HG03565 (cell line): ENCODE results near the gene EEF1AKMT1.

Source experiments
- ATAC-seq: cut with Tn5 transposase; IDR thresholded peaks from one replicate; pipeline ENCODE4 v1.9.1; 2021; ENCODE audit warnings: mild to moderate bottlenecking, moderate library complexity; ENCODE audit not compliant: unreplicated experiment

EEF1AKMT1 gene, protein sequence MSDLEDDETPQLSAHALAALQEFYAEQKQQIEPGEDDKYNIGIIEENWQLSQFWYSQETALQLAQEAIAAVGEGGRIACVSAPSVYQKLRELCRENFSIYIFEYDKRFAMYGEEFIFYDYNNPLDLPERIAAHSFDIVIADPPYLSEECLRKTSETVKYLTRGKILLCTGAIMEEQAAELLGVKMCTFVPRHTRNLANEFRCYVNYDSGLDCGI

GRCh38 chr13:20773194-20774080 is at the start of gene EEF1AKMT1:
Gene EEF1AKMT1, minus strand, starts transcription at chr13:20773961. Its CDS starts 16,363 bp downstream, at chr13:20757598.
- peak; percentile 86 for ATAC-seq

GRCh38 chr13:20823071-20823470 is 49.3 kb upstream of the EEF1AKMT1 start:
- ATAC-seq, result no peak

GRCh38 chr13:20822406-20822805 is 48.6 kb upstream of the EEF1AKMT1 start:
- ATAC-seq, result no peak

DNA sequence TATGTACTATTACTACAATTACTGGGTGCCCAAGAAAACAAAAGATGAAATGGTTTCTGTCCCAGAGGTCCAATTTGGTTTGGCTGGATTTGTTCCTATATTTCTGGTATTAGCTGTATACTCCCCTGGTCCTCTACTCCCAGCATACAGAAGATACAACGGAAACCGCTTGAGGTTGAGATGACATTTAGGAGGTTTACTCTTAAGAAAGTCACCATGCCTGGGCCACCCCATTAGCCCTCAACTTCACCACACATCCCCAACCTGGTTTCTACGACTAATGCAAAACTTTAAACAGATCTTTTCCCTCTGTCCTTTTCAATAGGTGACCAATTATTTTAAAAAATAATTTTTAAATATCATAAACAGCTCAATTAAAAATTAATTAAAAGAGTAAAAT is 46.0 kb upstream of the EEF1AKMT1 start:
- no peak for ATAC-seq

- ATAC-seq, result no peak
Observed at GRCh38 chr13:20815464-20815863, 41.7 kb upstream of the EEF1AKMT1 start.

DNA sequence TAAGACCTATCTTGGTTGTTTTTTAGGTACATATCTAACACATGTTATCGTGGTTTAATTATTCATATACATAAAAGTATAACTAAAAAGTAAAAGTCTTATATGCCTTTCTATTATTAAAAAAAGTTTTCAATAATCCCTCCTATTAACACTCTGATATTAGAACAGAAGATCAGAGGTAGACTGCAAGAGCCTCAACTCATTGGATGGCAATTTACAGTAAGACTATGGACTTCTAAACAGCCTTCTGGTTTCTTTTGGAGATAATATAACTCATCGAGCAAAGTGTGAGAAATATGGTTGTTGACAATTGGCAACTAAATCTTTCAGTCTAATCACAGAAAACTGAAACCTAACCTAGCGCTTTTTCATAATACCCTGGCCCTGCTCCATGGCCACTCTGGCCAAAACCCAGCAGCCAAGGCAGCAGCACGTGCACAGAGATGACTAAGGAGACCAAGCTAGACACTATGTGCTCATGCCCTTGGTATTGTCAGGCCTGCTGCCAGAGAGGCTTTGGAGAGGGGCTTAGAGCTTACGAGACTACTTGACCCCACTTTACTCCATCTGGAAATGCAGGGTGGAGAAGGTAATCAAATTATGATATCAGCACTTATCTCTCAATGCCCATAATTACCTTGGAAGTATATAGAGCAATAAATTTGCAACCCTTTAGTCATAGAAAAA is 40.6 kb upstream of the EEF1AKMT1 start:
- no peak for ATAC-seq

GRCh38 chr13:20812890-20813289 is 39.1 kb upstream of the EEF1AKMT1 start:
- no peak for ATAC-seq

GRCh38 chr13:20810808-20811207 is 37.0 kb upstream of the EEF1AKMT1 start:
- no peak for ATAC-seq

GRCh38 chr13:20808874-20809273 is 35.1 kb upstream of the EEF1AKMT1 start:
- no peak for ATAC-seq

DNA sequence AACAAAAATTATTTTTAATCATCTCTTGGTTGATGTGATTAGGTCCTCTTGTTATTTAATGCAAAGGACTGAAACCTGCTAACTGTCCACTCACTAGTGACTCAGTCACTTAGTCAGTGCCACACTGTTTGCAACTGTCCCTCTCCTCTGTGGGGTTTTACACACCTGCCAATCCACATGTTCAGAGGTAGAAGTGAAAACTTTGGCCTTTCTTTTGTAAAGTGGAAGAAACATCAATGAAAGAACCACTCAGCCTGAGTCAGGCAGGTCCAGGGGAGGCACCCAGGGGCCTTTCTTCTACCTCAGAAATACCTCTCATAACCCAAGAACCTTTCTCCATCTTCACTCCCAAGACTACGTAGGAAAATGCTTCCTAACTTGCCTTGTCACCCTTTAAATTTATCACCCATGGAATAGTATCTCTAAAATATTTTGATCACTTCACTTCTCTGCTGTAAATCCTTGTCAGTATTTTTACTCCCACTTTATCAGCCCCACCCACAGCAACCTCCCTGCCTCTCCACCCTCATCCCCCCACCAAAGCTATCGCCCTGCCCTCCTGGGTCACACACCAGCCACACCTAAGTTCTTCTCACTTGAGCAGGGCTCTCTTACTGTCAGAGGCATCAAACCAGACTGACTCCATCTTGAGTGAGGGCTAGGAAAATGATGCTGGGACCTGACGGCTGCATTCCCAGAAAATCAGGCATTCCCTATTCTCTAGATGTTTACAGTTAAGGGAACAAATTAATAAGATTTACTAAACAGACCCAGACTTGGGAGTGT is 29.6 kb upstream of the EEF1AKMT1 start:
- ATAC-seq, result no peak

DNA sequence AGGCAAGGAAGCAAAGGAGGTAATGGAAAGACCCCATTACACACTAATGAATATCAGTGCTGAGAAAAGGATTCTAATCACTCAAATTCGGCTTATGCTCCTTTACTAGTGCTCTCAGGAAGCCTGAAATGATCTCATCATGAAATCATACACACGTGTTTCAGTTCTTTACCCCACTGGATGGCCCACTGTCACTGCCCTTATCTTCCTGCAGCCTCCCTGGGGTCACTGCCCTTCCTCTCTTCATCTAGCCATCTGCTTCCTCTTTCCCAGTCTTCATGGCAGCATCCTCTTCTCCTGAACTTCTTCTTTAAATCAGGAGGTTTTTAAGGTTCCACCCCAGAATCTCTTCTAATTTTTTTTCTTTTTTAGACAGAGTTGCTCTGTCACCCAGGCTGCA is 27.9 kb upstream of the EEF1AKMT1 start:
- ATAC-seq, result no peak

GRCh38 chr13:20799726-20800416 is 26.1 kb upstream of the EEF1AKMT1 start:
- no peak for ATAC-seq

GRCh38 chr13:20798027-20798426 is 24.3 kb upstream of the EEF1AKMT1 start:
- no peak for ATAC-seq

DNA sequence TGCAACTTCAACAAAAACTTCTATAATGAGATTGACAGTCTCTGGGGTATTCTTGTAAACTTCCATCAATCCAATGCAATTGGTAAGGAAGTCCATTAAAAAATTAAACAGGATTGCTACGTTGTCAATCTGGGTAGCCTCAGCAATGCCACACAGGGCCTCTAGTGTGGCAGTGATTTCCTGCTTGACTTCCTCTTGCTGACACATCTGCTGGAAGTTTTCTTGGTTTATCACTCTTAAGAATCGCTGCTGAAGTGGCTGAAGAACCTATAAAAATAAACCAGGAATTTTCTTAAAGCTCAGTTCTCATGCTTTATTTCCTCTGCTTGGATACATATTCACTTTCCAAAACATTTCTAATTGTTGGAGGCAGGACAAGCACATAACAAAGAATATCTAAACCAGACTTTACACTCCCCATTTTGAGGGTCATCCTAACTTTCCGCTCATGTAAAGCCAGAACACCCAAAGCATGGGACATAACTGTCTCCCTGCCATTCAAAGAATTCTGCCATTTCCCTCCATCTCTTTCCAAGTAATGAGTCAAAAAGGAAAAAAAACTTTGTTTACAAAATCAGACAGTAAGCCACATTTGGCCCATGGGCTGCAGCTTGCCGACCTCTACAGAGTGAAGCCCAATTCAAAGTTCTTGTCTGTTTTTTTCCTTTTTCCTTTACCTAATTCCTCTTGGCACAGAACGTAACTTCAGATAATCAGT is 23.2 kb upstream of the EEF1AKMT1 start:
- no peak for ATAC-seq

DNA sequence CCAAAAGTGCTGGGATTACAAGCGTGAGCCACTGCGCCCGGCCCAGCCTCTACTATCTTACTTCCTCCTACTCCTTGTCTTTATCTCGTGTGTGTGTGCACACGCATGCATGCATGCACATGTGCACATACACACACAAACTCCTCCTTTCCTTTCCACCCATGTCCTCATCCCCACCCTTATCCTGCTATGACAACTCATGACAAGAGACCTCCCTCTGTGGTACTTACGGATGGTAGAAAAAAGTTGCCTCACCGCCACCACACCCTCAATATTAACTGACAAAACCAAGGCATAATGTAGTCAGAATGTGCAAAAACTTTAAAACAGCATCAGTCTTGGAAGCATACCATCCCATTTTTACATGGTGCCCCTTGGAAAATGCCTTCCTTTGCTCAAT is 15.9 kb upstream of the EEF1AKMT1 start:
- no peak for ATAC-seq

DNA sequence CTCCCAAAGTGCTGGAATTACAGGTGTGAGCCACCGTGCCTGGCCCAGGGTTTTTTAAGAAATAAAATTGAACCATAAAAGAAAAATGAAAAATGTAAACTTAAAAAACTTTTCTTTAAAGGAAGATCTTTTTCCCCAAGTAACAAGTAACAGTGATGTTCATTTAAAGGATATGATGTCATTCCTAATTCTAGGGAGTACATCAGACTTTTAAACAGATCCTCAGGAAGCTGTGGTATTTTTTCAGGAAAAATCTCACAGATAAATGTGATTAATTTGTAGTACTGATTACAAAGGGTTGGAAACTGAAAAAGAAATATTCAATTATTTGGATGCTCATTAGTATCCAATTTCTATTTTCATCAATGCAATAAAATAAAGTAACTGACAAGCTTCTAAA is 14.6 kb upstream of the EEF1AKMT1 start:
- no peak for ATAC-seq

DNA sequence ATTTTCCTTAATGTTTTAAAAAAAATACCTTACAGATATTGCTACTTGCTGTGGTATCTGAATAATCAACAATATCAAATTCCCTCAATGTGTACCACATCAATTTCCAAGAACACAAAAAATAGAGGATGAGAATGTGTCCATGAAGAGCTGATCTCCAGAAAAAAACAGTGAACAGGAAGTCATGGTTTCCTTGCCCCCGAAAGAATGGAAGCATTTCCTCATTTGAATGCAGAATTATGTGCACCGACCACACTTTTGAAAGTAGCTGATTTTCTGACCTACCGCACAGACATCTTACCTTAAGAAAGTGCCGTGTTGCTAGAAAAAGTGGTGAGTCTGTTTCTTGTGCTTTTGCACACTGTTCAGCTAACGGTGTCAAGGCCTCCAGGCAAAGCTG is 13.4 kb upstream of the EEF1AKMT1 start:
- ATAC-seq, result no peak

DNA sequence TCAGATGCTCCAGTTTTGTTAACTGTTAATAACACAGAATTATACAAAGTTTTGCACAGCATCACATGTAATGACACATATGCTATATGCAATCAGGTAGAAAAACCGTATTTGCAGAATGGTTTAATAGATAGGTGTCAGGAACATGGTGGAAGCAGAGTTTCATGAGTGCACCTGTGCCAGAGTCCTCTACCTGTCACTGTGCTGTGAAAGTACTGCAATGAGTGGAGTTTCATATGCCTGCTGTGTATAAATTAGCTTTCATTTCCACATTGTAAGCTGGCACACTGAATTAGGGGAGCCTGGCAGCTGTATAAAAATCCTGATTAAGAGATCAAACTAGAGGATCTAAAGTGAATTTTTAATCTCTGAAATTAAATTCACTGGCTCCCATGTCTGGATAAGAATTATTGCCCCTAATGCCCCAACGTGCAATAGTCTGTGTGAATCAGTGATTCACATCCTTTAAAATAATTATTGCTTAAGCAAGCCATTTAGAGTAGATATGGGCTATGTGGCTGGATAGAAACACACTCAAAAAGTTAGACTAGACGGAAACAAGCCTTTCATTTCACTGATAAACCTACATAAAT is 8.5 kb upstream of the EEF1AKMT1 start:
- no peak for ATAC-seq

DNA sequence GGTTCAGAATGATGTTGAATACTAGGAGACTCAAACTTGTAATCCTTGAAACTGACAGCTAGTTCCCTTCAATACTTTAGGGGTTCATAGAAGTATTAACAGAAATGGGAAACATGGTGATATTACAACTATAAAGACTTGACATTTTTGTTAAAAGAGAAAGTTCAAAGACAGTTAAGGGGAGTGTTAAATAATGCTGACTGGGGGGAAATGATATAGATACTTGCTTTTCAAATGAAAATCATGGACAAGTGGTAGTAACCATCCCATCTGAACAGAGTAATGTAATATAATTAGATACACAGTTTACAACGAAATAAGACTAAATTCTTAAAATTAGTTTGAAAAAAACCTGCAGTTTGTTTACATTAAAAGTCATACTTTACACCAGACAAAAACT is 6.6 kb upstream of the EEF1AKMT1 start:
- no peak for ATAC-seq
